CD4-positive, alpha-beta T cell treated with Interleukin-17A for 4 hours (primary cell): ENCODE results near the gene RAP2C.

Experiments
- DNase-seq: peaks from one replicate; pipeline ENCODE4 v3.0.0-alpha.2; 2020; ENCODE audit warnings: mixed read lengths

The RAP2C gene

GRCh38 chrX:132219343-132219768, at the start of gene RAP2C:
Gene RAP2C (minus strand): TSS chrX:132219447. CDS start chrX:132217268, 2,179 bp downstream.
- peak; percentile 71 for DNase-seq

- no peak for DNase-seq
These were observed 48.1 kb upstream of the RAP2C start for GRCh38 chrX:132267392-132267791.

- DNase-seq, result no peak
These were observed 47.5 kb upstream of the RAP2C start for GRCh38 chrX:132266583-132267355.

DNA sequence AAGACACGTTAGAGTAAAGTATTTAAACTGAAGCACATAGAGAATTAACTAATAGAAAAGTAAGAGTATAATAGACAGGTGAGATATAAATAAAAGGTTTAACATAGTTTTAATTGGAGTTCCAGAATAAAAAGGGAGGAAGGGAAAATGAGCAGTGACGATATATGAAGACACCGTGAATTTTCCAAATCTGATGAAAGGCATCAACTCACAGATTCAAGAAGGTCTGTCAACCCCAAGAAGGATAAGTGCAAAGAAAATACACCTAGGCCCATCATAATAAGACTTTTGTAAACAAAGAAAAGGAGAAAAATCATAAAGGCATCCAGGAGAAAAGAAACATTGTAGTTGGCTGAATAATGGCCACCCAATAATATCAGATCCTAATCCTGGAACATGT, 43.9 kb upstream of the RAP2C start:
- DNase-seq, result no peak

DNA sequence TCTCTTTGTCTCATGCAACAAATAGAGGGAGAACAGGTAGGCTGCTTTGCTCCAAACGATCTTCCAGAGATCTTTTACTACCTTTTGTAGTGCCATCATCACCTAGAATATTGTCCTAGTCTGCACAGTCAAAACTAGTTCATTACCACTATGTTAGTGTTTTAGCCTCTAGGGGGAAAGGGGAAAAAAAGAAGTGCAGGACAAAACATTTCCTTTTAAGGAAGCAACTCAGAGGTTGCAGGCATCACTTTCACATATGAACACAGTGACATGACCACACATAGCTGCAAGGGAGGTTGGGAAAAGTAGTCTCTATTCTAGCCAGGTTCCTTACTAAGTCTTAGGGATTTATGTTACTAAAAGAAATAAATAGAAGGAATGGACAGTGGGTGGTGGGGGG, 39.3 kb upstream of the RAP2C start:
- DNase-seq, result no peak

DNA sequence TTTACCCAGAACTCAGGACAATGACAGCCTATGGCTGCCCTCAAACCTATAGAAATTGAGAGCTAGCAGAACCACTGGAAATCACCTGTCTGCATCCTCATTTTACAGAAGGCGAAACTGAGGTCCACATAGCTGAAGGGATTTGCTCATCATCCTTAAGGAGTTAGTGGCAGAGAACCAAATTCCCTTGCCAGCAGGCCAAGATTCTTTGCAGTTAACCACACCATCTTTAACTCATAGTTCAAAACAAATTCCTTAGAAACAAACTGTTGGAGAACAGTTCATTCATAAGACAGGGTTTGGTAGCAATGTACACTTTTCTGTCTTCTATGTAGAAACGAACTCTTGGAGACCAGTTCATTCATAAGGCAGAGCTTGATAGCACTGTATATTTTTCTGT, 37.9 kb upstream of the RAP2C start:
- DNase-seq, result no peak

- no peak for DNase-seq
These were observed 16.9 kb upstream of the RAP2C start for GRCh38 chrX:132236121-132236520.

- no peak for DNase-seq
These were observed 16.2 kb upstream of the RAP2C start for GRCh38 chrX:132235488-132235887.

DNA sequence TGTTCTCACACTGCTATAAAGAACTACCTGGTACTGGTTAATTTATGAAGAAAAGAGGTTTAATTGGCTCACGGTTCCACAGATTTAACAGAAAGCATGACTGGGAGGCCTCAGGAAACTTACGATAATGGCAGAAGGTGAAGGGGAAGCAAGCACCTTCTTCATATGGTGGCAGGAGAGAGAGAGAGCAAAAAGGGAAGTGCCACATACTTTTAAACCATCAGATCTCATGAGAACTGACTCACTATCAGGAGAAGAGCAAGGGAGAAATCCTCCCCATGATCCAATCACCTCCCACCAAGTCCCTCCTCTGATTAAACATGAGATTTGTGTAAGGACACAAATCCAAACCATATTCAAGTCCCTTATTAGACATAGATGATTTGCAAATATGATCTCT, 12.3 kb upstream of the RAP2C start:
- no peak for DNase-seq

DNA sequence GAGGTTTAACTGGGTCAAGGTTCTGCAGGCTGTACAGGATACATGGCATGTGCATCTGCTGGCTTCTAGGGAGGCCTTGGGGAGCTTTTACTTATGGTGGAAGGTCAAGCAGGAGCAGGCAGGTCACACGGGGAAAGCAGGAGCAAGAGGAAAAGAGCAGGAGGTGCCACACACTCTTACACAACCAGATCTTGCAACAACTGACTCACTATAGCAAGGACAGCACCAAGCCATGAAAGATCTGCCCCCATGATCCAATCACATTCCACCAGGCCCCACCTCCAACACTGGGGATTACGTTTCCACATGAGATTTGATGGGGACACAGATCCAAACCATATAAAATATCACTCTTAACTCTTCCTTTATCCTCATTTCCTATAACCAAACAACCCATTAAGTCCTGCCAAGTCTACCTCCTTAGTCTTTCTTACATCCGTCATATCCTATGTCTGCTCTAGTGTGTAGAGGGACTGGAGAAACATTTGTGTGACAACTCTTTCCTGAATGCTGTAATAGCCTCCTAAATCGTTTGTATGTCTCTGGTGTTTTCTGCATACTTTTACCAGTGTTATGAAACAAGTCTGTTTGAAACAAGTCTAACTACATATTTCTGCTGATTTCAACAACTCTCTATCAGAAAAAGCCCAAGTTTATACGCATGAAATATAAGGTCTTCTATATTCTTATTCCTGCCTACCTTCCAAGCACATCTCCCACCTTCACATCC, 8.3 kb upstream of the RAP2C start:
- no peak for DNase-seq

DNA sequence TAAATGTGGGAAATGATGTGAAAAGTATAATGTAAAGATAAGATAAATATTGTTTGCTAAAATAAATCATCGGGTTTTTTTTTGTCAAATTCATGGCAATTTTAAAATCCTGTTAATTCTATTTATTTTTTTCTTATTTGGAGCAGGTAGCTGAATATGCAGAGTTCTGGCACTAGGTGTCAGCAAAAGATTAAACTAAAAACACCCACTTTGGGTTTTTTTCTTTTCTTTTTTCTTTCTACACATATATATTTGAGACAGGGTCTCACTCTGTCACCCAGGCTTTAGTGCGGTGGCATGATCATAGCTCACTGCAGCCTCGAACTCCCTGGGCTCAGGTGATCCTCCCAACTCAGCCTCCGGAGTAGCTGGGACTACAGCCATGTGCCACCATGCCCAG, 6.9 kb upstream of the RAP2C start:
- DNase-seq, result no peak

DNA sequence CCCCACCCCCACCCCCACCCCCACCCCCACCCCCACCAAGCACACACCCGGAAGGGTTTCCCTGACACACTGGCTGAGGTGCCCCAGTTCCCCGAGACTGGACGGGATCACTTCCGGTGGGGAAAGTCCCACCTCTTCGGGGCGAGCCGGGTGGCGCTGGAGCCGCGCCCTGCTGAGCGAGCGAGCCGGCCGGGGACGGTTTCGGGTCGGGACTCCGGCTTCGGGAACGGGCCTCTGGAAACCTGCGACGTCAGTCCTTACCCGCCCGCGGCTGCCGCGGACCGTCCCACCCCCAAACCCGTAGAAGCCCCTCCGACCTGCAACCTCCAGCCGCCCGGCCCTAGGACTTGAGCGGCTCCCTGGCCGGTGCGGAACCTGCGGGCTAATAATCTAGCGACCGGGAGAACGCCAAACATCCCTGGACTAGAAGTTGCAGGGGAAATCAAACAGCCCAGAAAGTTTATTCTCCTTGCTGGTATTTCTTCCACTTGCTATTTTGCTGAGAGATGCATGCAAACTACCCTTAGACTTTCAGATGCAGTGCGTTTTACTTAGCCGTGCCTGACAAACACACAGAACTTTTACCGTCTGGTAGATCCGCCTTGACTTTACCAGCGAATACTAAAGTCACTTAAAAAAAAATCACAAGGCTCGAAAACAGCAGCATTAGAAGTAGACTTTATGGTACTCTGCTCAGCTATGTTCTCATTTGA, 991 bp downstream of the RAP2C start:
- peak; percentile 80 for DNase-seq

DNA sequence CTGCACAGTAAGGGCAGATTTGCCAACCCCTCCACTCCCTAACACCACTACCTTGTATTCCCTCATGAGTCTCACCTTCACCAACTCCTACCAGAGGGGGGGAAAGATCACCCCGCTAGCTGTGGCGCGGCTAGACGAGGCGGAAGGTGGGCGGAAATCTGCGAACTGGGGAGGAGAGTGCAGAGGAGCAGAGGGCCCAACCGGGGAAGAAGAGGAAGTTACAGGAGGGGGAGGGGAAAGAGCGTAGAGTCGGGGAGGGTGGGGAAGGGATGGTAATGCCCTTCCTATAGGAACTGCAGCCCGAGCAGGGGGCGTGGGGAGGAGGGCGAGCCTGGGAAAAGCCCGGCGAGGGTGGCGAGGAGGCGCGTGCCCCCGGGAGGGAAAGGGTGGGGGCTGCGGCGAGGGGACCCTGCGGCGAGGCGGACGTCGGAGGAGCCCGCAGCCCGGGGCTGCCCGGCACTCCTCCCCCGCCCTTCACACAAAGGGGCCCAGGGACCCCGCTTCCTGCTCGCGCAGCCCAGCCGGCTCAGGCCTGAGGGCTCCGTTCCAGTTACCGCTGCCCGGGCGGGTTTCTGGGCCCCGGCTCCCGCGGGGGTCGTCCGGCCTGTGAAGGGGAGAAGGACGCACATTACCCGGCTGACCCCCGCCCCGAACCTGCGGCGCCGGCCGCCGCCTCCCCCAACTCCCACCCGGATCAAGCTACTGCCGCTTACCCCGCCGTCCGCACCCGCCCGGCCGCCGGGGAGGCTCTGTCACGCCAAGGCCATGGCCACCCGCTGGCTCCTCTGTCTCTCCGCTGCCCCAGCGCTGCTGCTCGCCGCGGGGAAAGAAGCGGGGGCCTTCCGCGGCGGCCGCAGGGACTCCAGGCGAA, 1.8 kb downstream of the RAP2C start:
- peak; percentile 78 for DNase-seq

DNA sequence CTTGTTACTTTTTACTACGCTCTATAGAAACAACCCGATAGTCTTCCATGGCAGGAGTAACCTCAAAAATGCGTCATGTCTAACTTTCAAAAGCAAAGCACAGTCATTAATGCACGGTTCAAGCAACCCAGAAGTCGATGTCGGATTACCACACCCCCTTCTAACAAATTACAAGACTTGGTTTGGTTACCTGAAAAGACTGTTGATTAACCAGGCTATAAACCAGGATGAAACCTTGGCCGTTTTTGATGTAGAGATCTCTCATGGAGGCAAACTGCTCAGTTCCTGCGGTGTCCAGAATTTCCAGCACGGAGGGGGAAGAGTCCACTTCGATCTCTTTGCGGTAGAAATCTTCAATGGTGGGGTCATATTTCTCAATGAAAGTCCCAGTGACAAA, 2.4 kb downstream of the RAP2C start:
- DNase-seq, result peak; percentile 22

- peak; percentile 13 for DNase-seq
These were observed 3.0 kb downstream of the RAP2C start for GRCh38 chrX:132216283-132216682.

DNA sequence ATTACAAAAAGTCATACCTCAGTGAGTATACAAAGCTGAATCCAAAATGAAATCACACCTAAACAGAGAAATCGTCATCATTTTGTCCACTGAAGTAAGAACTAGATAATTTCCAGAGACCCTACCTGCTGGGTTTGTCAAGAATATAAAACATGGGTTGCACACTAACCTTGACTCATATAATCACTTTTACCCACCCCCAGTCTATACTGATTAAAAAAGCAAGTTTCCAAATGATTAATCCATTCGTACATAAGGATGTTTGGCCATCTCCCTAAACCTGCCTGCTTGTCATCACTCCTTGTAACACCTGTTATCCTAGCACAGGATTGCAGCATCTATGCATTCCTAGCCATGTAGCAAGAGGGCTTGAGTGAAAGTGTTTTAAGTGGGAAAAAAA, 4.7 kb downstream of the RAP2C start:
- no peak for DNase-seq

GRCh38 chrX:132209527-132209926, 9.7 kb downstream of the RAP2C start:
- DNase-seq, result no peak

- DNase-seq, result no peak
These were observed 10.8 kb downstream of the RAP2C start for GRCh38 chrX:132208422-132208821.

DNA sequence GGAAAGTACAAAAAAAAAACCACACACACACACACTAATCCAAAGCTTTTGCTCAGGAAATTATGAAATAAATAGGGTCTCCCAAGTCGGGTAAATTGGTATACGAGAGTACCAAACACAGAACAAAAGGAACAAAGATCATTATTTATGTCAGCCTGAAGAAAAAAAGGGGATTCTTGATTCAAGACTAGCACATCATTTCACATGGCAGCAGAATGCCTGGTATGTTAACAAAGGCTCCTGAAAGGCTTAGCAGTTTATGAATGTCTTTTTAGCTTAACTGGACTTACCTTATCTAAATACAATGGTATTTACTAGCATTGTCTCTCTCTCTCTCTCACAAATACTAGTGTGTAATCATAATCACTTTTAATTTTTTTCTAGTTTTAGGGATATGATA, 11.3 kb downstream of the RAP2C start:
- DNase-seq, result no peak

GRCh38 chrX:132206259-132206658, 13.0 kb downstream of the RAP2C start:
- DNase-seq, result no peak

GRCh38 chrX:132204629-132205028, 14.6 kb downstream of the RAP2C start:
- DNase-seq, result no peak

DNA sequence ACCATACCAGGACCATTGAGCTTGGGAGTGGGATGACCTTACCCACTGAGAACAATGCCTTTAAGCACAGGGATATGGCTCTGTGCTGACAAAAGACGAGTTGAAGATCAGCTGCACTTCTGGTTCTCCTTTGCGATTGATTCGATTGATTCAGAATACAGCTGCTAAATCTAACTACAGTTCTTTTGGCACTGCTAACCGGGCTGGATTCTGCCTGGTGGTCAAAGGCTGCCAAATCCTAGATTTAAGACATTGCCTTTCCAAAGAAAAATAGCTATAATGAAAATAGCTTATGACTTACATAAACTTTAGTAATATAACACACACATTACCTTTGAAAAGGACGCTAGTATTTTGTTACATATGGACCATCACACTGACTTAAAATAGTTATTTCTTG, 18.3 kb downstream of the RAP2C start:
- DNase-seq, result no peak

DNA sequence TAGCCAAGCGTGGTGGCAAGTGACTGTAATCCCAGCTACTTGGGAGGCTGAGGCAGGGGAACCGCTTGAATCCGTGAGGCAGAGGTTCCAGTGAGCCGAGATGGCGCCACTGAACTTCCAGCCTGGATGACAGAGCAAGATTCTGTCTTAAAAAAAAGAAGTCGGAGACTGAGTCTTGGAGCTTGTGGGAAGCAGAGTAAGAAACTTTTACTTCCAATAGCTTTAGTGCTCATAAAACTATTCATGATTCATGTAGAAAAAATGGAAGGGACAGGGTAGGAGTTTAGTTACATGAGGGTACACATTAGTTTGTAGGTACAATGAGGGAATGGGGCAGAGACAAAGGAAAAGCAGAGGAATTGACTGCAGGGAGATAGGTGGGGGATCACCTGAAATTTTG, 19.3 kb downstream of the RAP2C start:
- no peak for DNase-seq
